ENCODE measurements around the gene EEF2. TPM values are rescaled to one million over a fixed set of nuclear protein-coding genes. Genes with fewer than 3 reads are reported as not detected.
"Not testable (repeated sequence)": the region's sequence is repeated elsewhere in the genome, so short reads cannot be mapped to it uniquely, and the experiment has no call there.

The EEF2 gene
- total RNA-seq, 1 experiment from 2014 or later: 1,124 TPM

- Histone ChIP-seq H3K27me3 (ENCODE audit: low read length) (no peaks in the 10 kb centered on the region), H3K4me3 (ENCODE audit: low read length) (peak overlapping the region; percentile 90), H3F3A (ENCODE audit: low read length, unreplicated experiment) (no peaks in the 10 kb centered on the region), H3K79me2 (ENCODE audit: low read length) (peaks cover 41% of the 10 kb centered on the region), H3K9me3 (ENCODE audit: low read length) (no peaks in the 10 kb centered on the region), H3K4me1 (ENCODE audit: insufficient read depth, low read length) (peaks cover 15% of the 10 kb centered on the region), H2AFZ (ENCODE audit: low read length) (no peak overlapping the region), H3K36me3 (ENCODE audit: low read depth, low read length) (no peaks in the 10 kb centered on the region), H4K20me1 (ENCODE audit: low read length) (no peaks in the 10 kb centered on the region), H3K9ac (ENCODE audit: low read length) (peak overlapping the region; percentile 90), H3K27ac (ENCODE audit: low read length) (peak overlapping the region; percentile 93), H3K4me2 (ENCODE audit: low read length) (peak overlapping the region; percentile 99), H3K9me2 (replicated peaks; ENCODE audit: low read length) (no peaks in the 10 kb centered on the region)
- no peak for TF ChIP-seq EZH2 (IDR thresholded peaks at IDR 0.05; ENCODE audit: low read length, unreplicated experiment)
- peak; percentile 33 for TF ChIP-seq CTCF (conservative IDR thresholded peaks at IDR 0.05; ENCODE audit: low read depth, low read length)
- DNase-seq (peak; percentile 85), ATAC-seq (peak; percentile 38)
- ChIA-PET POLR2A (ENCODE audit: unreplicated experiment) (interaction anchor here (0.7 kb wide), 1 partner anchor 387 kb away, joined by 3 read pairs; no protein-coding TSS in a partner anchor), CTCF (interaction anchor here (1.6 kb wide), 1 partner anchor 207 kb away, joined by 3 read pairs; the partner anchor contains the start of gene MRPL54)
- TSS peak; percentile 84 for BruUV-seq (replicated peaks)
- intact Hi-C loops (cut with micrococcal nuclease): loop anchor here (2.0 kb wide), 1 partner anchor 15 kb away; the partner anchor contains the start of gene EEF2
Observed at GRCh38 chr19:3969435-3970312, 15.6 kb downstream of the EEF2 start.

GRCh38 chr19:3968556-3969434 is 16.5 kb downstream of the EEF2 start:
- peak overlapping the region; percentile 99 for H3K4me2 ChIP-seq (ENCODE audit: low read length)
- intact Hi-C loops (cut with micrococcal nuclease): no loop called here
- no peaks in the 10 kb centered on the region for H3K36me3 ChIP-seq (ENCODE audit: low read depth, low read length)
- peaks cover 41% of the 10 kb centered on the region for H3K79me2 ChIP-seq (ENCODE audit: low read length)
- CTCF ChIA-PET: interaction anchor here (0.6 to 1.6 kb wide), 2 partner anchors 88 to 206 kb away, joined by 3 to 7 read pairs; partner anchors contain the start of genes ATCAY and MRPL54
- no peaks in the 10 kb centered on the region for H3K9me3 ChIP-seq (ENCODE audit: low read length)
- TF ChIP-seq CTCF (conservative IDR thresholded peaks at IDR 0.05; ENCODE audit: low read depth, low read length): no peak
- TF ChIP-seq EZH2phosphoT487 (IDR thresholded peaks at IDR 0.05; ENCODE audit: borderline replicate concordance, low read length): no peak
- TF ChIP-seq EZH2 (IDR thresholded peaks at IDR 0.05; ENCODE audit: low read length, unreplicated experiment): no peak
- H3K9me2 ChIP-seq (replicated peaks; ENCODE audit: low read length): no peaks in the 10 kb centered on the region
- H2AFZ ChIP-seq (ENCODE audit: low read length): no peak overlapping the region
- no peaks in the 10 kb centered on the region for H3K27me3 ChIP-seq (ENCODE audit: low read length)
- ATAC-seq (peak; percentile 74), DNase-seq (peak; percentile 96)
- peak overlapping the region; percentile 90 for H3K4me3 ChIP-seq (ENCODE audit: low read length)
- no peaks in the 10 kb centered on the region for H4K20me1 ChIP-seq (ENCODE audit: low read length)
- peak overlapping the region; percentile 93 for H3K27ac ChIP-seq (ENCODE audit: low read length)
- H3K4me1 ChIP-seq (ENCODE audit: insufficient read depth, low read length): peaks cover 15% of the 10 kb centered on the region
- no peaks in the 10 kb centered on the region for H3F3A ChIP-seq (ENCODE audit: low read length, unreplicated experiment)
- POLR2A ChIA-PET (ENCODE audit: unreplicated experiment): interaction anchor here (0.7 kb wide), 1 partner anchor 386 kb away, joined by 3 read pairs; no protein-coding TSS in a partner anchor
- BruUV-seq (replicated peaks): no TSS peak
- peak overlapping the region; percentile 90 for H3K9ac ChIP-seq (ENCODE audit: low read length)

GRCh38 chr19:3967983-3968382 is 17.3 kb downstream of the EEF2 start:
- H3K9me3 ChIP-seq (ENCODE audit: low read length); intact Hi-C loops (cut with micrococcal nuclease); H3K27me3 ChIP-seq (ENCODE audit: low read length); H4K20me1 ChIP-seq (ENCODE audit: low read length); H3K9me2 ChIP-seq (replicated peaks; ENCODE audit: low read length); BruUV-seq (replicated peaks); H2AFZ ChIP-seq (ENCODE audit: low read length); ATAC-seq; H3F3A ChIP-seq (ENCODE audit: low read length, unreplicated experiment); H3K4me3 ChIP-seq (ENCODE audit: low read length); DNase-seq; H3K36me3 ChIP-seq (ENCODE audit: low read depth, low read length); POLR2A ChIA-PET (ENCODE audit: unreplicated experiment); H3K9ac ChIP-seq (ENCODE audit: low read length): not testable (repeated sequence)
- Histone ChIP-seq H3K27ac (ENCODE audit: low read length) (peak overlapping the region; percentile 93), H3K79me2 (ENCODE audit: low read length) (peaks cover 41% of the 10 kb centered on the region), H3K4me2 (ENCODE audit: low read length) (peak overlapping the region; percentile 99; the same call in 1 of the 2 replicates), H3K4me1 (ENCODE audit: insufficient read depth, low read length) (peaks cover 15% of the 10 kb centered on the region)
- CTCF ChIA-PET: interaction anchor here (0.6 to 1.6 kb wide), 2 partner anchors 87 to 205 kb away, joined by 3 to 7 read pairs; partner anchors contain the start of genes ATCAY and MRPL54

Data from PC-3 (cell line).